ENCODE data around the gene RPS14.
"Not testable (repeated sequence)": the region's sequence is repeated elsewhere in the genome, so short reads cannot be mapped to it uniquely, and the experiment has no call there.

RPS14 gene

DNA sequence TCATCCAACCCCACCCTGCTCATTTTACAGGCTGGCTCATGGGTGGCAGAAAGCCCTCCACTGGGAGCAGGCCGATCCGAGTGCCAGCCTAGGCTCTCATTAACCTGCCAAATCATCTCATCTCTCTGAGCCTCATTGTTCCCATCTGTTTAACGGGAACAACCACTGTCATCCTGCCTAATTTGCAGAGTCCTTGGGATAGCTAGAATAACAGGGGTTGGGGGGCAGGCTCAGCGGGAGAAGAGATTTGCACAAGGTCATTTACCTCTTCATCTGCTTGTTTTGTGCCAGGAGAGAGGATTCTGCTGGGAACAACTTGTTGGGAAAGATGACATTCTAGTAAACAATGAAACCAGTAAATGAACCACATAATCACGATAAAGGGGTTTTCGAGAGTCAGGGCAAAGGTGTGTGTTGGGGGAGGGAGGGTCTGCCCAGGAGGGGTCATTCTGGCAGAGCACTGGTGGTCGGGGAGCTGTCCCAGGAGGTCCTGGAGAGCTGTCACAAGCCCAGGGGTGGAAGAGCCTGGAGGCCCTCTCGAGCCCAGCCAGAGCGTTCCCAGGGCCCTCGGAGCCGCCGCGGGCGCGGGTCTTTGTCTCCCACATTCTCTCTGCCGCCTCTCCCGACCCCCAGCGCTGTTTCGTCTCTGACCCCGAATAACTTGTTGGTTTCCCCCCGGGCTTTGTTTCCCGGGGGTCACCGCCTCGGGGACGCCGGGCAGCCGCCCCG lies 35.6 kb upstream of the RPS14 start:
- Histone ChIP-seq H3K4me3 (peak overlapping the region; percentile 61 to 98 (median 86)), H3K27ac (peak overlapping the region; percentile 90 to 99 (median 98))

DNA sequence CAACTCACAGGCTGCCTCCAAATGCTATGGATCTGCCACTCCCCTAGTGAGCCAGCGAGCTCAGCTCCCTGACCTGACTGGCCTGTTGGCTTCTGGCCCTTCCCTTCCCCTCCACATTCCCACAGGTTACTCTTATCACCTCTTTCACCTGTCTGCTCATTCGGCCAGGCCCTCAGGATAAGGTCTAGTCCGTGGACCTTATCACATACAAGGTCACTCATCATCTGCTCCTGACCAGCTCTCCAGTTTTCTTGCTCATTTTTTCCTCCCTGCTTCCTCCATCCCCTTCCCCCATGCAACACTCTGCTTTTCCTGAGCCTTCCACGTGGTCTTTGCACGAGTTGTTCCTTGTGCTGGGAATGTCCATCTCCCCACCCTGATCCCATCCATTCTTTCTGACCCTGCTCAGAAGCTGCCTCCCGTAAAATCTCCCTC lies 32.5 kb upstream of the RPS14 start:
- H3K4me3 ChIP-seq = no peak overlapping the region
- no peak overlapping the region for H3K27ac ChIP-seq

DNA sequence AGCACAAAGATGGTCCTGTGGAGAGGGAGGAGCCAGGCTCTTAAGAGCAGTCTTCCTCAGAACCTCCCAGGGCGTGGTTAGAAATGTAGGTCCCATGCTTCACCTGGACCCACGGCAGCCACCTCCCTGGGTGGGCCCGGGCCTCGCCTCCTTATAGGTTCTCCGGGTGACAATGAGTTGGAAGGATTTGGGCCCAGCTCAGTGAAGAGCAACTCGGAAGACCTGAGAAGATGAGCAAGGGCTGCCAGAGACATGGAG lies 32.1 kb upstream of the RPS14 start:
- H3K4me3 ChIP-seq = no peak overlapping the region
- H3K27ac ChIP-seq = no peak overlapping the region

DNA sequence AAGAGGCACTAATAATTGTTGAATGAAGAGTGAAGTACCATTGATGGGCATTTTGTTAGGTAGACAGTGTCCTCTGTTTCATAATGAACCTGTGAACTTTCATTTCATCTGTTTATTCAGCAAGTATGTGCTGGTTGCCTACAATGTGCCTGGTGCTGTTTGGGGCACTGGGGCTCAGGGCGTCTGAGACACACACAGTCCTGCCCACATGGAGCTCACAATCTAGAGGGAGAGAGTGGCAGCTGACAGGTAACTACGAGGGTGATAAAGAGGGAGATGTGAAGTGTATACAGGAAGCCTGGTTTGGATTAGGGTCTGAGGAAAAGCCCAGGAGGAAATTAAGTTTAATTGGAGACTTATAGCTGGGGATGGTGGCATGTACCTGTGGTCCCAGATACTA lies 29.9 kb upstream of the RPS14 start:
- H3K27ac ChIP-seq = no peak overlapping the region

DNA sequence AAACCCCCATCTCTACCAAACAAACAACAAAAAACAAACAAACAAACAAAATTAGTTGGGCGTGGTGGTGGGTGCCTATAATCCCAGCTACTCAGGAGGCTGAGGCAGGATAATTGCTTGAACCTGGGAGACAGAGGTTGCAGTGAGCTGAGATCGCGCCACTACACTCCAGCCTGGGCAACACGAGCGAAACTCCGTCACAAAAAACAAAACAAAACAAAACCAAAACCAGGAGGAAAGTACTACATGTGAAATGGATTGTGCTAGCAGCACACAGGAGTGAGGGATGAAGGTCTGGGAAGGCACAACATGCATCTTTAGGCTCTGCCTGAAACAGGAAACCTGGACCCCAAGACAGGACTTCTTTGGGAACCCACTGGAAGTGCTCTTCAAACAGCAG lies 27.0 kb upstream of the RPS14 start:
- H3K4me3 ChIP-seq, H3K27ac ChIP-seq: not testable (repeated sequence)

More for the DNA sequence above, 29.9 kb upstream of the RPS14 start:
- H3K4me3 ChIP-seq = no peak overlapping the region

DNA sequence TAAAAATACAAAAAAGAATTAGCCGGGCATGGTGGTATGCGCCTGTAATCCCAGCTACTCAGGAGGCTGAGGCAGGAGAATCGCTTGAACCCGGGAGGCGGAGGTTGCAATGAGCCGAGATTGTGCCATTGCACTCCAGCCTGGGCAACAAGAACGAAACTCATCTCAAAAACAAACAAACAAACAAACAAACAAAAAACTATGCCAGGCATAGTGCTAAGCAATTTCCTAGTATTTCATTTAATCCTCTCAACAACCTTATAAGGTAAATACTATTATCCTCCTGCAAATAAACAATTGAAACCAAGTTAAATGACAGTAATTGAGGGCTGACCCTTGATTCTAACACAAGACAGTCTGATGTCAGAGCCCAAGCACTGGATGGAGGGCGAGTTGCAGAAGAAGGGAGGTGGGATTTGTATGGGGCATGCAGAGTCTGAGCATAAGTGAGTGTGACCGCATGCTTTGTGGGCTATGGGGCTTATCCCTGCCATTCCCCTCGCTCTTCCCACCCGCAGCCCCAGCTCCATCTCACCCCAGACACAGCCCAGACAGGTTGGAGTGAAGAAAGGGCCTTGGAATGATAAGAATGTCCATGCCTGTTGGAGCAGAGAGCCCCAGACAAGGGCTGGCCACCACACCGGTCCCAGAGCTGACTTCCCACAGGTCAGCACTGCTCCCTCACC lies 24.3 kb upstream of the RPS14 start:
- Histone ChIP-seq H3K4me3 (no peak overlapping the region), H3K27ac (peak overlapping the region in 1 of 21 experiments; percentile 85)

DNA sequence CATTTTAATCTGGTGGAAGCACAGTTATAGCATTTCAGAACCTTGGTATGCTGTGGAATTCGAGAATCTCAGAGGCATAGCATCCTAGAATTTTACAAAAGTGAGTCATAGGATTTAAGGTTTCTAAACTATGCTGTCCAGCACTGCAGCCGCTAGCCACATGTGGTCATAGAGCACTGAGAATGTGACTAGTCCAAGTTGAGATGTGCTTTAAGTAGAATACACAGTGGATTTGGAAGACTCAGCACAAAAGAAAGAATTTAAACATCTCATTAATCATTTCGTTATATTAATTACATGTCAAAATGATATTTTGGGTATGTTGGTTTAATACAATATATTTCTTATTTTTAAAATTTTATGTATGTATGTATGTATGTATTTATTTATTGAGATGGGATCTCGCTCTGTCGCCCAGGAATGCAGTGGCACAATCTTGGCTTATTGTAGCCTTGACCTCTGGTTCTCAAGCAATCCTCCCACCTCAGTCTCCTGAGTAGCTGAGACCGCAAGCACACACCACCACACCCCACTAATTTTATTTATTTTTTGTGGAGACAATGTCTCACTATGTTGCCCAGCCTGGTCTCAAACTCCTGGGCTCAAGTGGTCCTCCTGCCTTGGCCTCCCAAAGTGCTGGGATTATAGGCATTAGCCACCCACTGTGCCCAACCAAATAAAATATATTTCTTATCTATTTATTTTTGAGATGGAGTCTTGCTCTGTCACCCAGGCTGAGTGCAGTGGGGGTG lies 20.4 kb upstream of the RPS14 start:
- Histone ChIP-seq H3K4me3 (no peak overlapping the region), H3K27ac (peak overlapping the region in 1 of 21 experiments; percentile 28)

DNA sequence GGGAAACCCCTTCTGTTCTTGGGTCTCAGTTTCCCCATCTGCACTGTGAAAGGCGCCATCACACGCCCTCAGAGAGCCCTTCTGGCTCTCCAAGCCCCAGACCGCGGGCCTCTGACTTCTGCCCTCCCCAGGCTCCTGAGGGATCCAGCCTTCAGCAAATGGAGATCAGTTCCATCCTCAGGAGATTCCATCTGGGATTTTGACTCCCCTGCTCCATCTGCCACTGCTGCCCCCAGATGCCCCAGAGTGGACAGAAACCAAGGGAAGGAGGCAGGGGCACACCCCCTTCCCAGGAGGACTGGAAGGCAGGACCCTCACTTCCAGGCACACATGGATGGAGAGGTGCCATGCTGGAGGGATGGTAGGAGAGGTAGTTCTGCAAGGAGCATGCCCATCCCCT lies 18.7 kb upstream of the RPS14 start:
- H3K4me3 ChIP-seq = no peak overlapping the region
- H3K27ac ChIP-seq = peak overlapping the region in 2 of 21 experiments; percentile 7 to 48

DNA sequence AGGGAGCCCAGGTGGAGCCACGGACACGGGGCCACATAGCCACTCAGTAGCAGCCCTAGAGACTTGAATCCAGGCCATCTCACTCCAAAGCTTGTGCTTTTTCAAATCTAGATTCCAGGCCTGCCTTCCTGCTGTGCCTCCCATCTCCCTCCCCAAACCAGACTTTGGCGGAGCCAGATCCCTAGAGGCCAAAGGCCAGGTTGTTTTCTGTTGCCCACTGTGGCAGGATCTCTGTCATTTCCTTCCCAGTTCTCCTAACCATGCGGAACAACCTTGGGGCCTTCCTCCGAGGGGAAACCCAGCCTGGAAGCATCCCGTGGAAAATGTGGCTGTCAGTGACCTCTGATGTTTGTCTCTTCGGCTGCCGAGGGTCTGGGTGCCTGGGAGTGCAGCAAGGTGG lies 16.4 kb upstream of the RPS14 start:
- peak overlapping the region in 8 of 21 experiments; percentile 9 to 82 (median 62) for H3K27ac ChIP-seq
- H3K4me3 ChIP-seq = no peak overlapping the region

DNA sequence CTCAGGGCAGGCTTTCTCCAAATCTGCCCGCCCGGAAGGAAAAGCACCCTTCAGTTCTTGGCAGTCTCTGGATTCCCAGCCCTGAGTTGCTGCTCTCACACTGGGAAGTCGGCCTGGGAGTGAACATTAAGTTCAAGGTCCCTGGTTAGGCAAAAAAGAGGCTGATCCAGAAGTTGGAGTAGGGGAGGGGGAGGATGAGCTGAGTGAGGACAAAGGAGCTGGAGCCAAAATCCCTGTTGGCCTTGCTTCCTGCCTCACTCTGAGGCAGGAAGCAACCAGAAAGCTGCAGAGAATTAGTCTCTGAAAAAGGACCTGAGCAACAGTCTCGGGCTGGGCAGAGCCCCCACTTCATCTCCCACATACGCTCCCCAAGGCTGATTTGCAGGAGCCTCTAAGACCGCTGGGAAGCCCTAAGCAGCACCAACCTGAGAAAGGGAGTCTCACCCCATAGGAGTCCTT lies 15.0 kb upstream of the RPS14 start:
- Histone ChIP-seq H3K4me3 (no peak overlapping the region), H3K27ac (peak overlapping the region in 15 of 21 experiments; percentile 18 to 82 (median 57))

DNA sequence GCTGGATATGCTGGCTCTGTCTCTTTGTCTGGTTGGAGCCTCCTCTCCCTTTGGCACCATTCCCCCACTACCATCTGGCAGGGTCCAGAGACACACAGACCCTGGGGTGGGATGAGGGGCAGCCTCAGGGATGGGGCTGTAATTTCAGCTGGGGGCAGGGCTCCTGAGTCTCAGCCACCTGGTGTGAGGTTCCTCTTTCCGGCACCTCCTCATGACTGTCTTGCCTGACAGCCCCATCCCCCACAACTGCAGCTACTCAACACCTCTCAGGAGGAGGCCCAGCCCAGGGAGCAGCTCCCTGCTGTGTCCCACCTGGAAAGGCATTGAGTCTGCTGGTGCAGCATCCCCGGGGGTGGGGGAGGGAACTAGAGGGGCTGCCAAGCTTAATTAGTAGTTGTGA lies 11.7 kb upstream of the RPS14 start:
- peak overlapping the region in 7 of 21 experiments; percentile 11 to 80 (median 28) for H3K27ac ChIP-seq

DNA sequence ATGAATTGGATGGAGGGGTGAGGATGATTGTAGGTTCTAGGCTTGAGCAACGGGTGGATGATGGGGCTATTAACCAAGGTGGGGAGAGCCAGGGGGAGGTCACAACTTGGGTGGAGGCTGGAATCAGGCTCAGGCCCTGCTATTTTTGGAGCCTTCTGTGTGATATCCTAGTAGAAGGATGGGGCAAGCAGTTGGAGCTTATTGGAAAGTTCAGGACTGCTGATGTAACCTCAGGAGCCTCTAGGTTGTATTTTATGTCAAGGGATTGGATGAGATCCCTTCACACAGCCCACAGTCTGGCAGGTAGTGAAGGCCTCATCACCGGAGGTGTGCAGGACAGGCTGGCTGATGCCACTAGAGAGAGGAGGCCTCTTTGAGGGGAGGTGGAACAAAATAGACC lies 11.2 kb upstream of the RPS14 start:
- Histone ChIP-seq H3K4me3 (no peak overlapping the region), H3K27ac (peak overlapping the region in 7 of 21 experiments; percentile 11 to 80 (median 28))

More for the DNA sequence above, 11.7 kb upstream of the RPS14 start:
- H3K4me3 ChIP-seq = no peak overlapping the region

DNA sequence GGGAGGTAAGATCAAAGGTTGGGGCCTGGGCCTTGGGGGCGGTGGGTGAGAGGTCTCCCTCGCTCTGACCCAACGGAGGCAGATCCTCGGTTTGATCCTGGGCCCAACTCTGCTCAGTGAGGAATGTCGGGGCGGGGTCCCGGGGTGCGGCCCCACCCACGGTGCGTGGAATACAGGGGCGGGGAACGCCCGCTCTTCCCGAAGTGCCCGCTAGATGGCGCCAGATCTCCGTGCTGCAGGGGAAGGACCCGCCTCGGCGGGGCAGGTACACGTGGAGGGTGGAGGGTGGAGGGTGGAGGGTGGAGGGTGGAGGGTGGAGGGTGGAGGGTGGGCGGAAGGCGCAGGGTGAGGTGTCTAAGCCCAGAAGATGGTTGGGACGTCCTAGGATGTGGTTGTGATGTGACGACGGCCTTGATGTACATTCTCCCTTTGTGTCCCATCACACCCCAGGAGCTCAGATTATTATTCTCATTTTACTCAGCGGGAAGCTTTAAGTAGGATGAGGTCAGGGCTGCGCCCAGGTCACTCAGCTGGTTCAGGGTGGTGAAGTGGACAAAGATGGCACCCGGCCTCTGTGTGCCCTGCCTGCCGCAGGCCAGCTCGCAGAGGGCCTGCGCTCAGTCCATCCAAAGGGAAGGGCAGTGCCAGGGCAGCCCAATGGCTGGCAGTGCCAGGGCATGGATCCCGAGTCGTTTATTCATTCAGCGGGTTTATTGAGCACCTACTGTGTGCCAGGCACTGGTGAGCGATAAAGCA lies 9.4 kb upstream of the RPS14 start:
- peak overlapping the region in 8 of 21 experiments; percentile 10 to 56 (median 32) for H3K27ac ChIP-seq
- H3K4me3 ChIP-seq = peak overlapping the region in 1 of 7 experiments; percentile 16

DNA sequence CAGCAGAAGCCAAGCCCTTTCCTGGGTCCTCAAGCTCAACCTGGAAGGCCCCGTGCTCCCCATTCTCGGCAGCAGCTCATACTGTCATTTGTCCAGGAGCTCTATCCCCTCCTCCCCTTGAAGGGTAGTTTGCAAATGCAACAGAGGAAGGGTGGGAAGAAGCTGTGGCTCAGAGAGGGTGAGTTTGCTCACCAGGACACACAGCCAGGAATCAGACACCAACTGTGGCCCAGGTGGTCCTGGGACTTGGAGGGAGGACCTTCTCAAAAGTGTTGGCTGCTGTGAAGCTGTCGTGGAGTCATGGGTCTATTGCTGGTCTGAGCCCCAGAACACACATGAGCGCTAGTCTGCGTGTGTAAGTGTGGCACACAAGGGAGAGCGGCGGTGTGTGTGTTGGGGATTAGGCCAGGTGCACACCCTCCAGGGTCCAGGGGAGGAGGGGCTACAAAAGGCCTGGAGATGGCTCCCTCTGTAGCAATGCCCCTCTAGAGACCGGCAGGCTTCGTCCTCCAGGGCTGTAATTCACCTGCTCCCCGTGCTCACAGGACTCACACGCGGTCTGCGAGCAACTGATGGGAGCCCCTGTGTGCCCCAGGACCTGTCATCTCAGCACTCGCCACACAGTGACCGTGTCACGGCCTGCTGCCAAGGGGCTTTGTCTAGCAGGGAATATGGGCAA lies 8.2 kb upstream of the RPS14 start:
- no peak overlapping the region for H3K4me3 ChIP-seq
- H3K27ac ChIP-seq = peak overlapping the region in 3 of 21 experiments; percentile 1 to 4 (median 2)

DNA sequence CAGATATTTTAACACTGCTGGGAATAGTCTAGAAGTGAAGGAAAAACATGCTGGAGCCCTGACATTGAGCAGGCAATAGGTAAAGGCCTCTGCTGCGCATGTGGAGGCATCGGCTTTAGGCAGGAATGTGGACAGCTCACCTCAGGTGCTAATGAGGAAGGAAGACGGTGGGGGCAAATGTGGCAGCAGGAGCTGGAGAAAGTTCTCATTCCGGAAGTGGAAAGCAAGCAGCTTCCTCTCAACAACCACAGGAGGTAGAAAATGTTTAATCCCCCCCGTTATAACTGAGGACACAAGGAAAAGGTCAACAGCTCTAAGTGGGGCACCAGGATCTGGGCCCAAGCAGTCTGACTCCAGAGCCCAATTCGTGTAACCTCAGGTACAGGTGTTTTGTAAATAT lies 7.6 kb upstream of the RPS14 start:
- Histone ChIP-seq H3K4me3 (no peak overlapping the region), H3K27ac (peak overlapping the region in 1 of 21 experiments; percentile 4)

DNA sequence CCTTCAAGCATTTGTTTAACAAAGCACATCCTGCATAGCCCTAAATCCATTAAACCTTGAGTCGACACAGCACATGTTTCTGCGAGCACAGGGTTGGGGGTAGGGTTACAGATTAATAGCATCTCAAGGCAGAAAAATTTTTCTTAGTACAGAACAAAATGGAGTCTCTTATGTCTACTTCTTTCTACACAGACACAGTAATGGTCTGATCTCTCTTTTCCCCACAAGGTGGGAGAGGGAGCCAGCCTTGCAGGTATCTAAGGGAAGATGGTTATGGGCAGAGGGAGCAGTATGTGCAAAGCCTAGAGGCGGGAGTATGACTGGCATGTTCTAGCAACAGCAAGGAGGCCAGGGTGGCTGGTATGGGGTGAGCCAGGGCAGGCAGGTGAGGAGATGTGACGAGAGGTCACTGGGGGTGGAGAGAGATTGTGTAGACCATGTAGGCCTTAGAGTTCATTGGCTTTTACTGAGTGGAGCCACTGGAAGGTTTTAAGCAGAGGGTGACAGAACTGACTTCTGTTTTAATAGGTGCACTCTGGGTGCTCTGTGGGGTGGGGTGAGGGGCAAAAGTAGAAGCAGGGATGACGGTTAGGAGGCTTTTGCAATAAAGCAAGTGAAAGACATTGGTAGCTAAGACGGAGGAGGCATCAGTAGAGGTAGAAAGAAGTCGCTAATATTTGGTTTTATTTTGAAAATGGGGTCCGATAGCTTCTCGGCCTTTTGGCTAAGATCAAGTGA lies 5.1 kb upstream of the RPS14 start:
- H3K4me3 ChIP-seq = no peak overlapping the region
- H3K27ac ChIP-seq = no peak overlapping the region

DNA sequence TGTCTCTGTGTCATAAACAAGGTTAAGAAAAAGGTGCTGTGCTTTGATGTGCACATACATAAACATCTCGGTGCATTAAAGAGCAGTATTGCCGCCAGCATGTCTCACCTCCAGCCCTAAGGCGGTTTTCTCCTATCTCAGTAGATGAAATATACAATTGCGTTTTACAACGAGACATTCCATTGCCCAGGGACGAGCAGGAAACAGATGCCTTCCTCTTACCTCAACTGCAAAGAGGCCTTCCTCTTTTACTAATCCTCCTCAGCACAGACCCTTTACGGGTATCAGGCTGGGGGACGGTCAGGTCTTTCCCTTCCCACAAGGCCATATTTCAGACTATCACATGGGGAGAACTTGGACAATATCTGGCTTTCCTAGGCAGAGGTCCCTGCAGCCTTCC lies 4.5 kb upstream of the RPS14 start:
- not testable (repeated sequence) for H3K4me3 ChIP-seq, H3K27ac ChIP-seq

DNA sequence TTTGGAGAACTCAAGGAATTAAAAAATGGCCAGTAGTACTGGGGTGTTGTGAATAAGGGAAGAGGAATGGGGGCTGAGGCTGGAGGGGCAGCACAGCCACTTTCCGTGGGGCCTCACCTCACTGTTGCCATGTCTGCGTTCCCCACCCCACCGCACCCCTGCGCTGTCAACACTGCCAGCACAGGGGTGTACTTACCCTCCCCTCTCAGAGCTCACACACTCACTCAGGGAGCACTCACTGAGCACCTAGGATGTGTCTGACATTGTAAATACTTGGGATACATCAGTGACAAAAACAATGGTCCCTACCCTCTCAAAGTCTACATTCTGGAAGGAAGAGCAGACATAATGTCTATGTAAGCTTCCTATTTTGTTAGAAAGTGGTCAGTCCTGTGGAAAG lies 3.4 kb upstream of the RPS14 start:
- no peak overlapping the region for H3K4me3 ChIP-seq
- no peak overlapping the region for H3K27ac ChIP-seq

DNA sequence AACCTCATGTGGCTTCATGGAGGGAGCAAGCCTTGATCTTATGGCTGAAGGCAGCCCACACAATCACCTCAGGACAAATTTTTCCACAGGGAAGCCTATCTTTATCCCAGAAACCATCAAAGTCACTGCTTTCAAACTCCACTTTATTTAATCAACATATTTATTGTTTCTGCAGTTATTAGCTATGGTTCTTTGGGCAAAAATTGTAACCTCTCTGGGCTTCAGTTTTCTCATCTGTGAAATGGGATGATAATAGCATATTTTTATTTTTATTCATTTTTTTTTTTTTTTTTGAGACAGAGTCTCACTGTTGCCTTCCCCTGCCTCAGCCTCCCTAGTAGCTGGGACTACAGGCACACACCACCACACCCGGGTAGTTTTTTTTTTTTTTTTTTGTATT lies 2.1 kb upstream of the RPS14 start:
- Histone ChIP-seq H3K27ac (no peak overlapping the region), H3K4me3 (no peak overlapping the region)

All from skin epidermis (tissue), 12 donors.